Activated T-cell treated with anti-CD3 and anti-CD28 coated beads, Interleukin-2, amount 50 U/mL, for 72 hours (primary cell): ENCODE results near the gene ACSS3. TPM values are rescaled to one million over a fixed set of nuclear protein-coding genes. Genes with fewer than 3 reads are reported as not detected.

Experiments
- total RNA-seq, 2 donors: library from RNA; stranded (reverse); gene quantifications; one replicate each; pipeline ENCODE4 v1.2.3, GENCODE V29; 2022

Gene ACSS3
- total RNA-seq, 2 donors from 2014 or later = not detected

Other genes with a start within 250 kb of the ACSS3 start
- not detected for gene LIN7A, start 140.1 kb upstream of the ACSS3 start, total RNA-seq